Tongue (tissue), 2 donors: ENCODE measurements around the gene SLC25A4. TPM values are rescaled to one million over a fixed set of nuclear protein-coding genes. Genes with fewer than 3 reads are reported as not detected.
"Not testable (repeated sequence)": the region's sequence is repeated elsewhere in the genome, so short reads cannot be mapped to it uniquely, and the experiment has no call there.

ENCODE experiments used
- DNase-seq: peaks from one replicate; pipeline ENCODE4 v3.0.0-alpha.2; 2015
- total RNA-seq: library from RNA; depleted of rRNA; stranded (reverse); fragments of >200 nt; gene quantifications from one replicate; pipeline ENCODE4 v1.2.3, GENCODE V29; 2014

SLC25A4 gene
- total RNA-seq = 164 TPM

DNA sequence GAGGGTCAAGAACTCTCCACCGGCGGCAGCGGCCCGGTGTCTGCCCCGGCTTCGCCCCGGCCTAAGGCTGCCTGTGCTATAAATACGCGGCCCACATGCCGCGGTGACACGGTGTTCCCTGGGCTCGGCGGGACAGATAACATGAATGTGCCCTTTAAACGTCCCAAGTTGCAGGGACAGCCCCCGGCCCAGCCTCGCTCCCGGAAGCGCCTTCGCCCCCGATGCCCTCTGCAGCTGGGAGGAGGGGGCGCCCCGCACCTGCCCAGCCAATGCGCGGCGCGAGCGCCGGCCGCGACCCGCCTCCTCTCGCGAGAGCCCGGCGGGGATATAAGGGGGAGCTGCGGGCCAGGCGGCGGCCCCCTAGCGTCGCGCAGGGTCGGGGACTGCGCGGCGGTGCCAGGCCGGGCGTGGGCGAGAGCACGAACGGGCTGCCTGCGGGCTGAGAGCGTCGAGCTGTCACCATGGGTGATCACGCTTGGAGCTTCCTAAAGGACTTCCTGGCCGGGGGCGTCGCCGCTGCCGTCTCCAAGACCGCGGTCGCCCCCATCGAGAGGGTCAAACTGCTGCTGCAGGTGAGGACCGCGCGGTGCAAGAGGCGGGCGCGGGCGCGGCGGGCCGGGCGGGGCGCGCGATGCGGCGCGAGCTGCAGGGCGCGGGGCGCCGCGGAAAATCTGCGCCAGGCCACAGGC, at the start of gene SLC25A4:
Gene SLC25A4, plus strand, starts transcription at position 355 of the 689 bp plus-strand sequence. Its CDS starts 107 bp downstream, at position 462.
- peak; percentile 92 for DNase-seq

- no peak for DNase-seq
Measured at GRCh38 chr4:185093603-185094002, 49.5 kb upstream of the SLC25A4 start.

DNA sequence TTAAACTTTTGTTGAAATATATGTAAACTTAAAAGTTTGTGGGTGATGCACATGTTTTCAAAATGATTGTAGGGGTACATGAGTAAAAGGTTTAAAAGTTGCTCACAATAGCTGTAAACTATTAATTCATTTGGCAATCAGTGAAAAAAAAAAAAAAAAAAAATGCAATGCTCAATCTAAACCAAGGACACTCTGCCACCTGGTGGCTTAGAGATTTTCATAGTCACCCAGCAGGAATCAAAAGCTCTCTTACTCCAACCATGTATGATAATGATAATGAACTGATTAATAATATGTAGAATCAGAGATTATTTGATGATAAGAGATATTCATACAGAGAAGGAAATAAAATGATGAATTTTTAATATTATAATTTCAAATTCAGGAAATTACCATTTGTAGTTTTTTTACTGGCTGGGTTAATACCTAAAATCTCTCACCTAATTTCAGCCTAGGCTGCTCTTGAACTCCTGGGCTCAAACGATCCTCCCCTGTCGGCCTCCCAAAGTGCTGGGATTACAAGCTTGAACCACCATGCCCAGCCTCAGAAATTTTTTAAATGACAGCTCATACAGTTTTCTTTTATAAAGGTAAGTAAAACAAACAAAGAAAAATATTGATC, 46.9 kb upstream of the SLC25A4 start:
- peak; percentile 80 for DNase-seq

DNA sequence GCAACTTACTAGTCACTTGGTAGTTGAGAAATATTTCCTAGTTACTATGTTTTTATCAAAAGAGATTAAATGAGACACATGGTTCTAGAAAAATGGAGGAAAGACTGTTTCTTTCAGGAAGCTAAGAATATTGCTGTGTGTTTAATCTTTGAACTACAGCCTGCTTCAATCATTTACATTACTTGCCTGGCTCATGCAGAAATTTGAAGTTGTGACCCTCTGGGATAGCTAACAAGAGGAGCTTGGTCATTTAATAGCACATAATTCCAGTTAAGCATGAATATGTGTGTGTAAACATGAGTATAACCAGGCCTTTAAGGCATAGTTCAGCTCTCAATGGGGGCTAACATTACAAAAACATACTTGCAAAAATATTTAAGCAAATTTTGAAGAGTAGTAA, 44.6 kb upstream of the SLC25A4 start:
- no peak for DNase-seq

DNA sequence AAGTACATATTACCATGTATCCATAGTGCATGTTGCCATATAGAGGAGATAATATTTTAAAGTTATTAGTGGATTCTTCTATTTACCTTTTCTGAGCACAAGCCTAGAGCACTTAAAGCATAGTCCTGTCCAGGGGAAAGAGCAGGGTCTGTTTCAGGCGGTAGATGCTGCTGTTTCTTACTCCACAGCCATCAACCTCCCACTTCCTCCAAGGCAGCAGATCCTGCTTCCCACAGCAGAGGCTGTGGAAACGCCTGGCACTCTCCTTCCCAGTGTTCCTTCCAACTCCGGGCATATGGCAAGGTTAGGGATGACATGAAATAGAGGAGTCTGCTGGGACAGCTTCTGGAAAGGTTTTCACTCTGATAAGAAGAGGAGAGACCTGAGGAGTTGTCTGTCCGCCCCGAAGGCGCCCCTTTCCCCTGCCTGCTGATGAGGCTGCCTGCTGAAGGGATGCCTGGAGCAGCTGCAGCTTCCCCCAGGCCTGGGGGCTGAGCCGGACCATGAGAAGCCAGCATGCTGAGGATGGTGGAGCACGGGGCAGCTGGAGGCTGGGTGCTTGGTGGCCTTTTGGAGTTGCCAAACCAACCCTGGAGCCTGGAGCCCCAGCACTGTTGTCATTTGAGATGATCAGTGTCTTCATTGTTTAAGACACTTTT, 43.9 kb upstream of the SLC25A4 start:
- peak; percentile 8 for DNase-seq

- no peak for DNase-seq
Measured at GRCh38 chr4:185099940-185100339, 43.1 kb upstream of the SLC25A4 start.

GRCh38 chr4:185100423-185100822, 42.6 kb upstream of the SLC25A4 start:
- no peak for DNase-seq

GRCh38 chr4:185101354-185101890, 41.6 kb upstream of the SLC25A4 start:
- DNase-seq = no peak

DNA sequence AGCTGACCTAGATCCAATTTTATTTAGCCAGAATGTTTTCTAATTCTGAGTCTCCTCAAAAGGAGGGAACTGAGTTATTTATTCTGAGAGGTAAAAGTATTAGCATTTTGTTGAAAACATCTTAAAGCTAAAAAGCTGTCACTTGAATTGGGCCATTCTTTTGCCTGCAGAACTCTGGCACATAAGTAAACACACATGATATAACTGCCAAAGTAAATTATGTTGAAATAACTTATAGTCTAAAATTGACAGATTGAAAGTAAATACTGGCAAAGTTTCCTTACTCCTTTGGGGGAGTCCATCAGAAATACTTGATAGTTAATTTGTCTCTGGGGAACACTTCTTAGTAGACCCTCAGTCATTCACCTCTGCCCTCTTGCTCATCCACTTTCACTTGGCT, 38.3 kb upstream of the SLC25A4 start:
- no peak for DNase-seq

DNA sequence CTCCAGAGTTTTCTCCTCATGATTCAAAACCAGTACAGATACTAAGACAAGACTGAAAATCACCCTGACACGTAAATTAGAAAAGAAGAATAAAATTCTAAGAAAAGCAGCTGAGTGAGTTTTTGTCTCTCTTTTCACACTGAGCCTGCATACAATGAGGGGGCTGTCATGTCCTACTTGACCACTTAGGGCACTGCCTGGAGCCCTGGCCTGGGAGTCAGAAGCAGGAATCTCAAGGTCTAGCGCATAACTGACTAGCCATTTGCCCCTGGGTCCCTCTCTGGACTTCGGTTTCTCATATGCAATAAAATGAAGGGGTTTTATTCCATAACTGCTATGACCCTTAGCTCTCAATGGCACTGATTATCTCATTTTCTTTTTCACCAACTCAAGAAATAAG, 36.7 kb upstream of the SLC25A4 start:
- no peak for DNase-seq

DNA sequence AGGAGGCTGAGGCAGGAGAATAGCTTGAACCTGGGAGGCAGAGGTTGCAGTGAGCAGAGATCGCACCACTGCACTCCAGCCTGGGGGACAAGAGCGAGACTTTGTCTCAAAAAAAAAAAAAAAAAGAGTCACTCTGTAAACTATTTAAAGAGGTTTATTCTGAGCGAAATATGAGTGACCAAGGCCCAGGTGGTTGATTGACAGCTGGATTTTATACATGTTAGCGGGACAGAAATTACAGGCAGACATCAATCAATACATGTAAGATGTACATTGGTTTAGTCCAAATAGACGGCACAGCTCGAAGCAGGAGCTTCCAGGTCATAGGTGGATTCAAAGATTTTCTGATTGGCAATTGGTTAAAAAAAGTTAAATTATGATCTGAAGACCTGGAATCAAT, 35.5 kb upstream of the SLC25A4 start:
- not testable (repeated sequence) for DNase-seq

DNA sequence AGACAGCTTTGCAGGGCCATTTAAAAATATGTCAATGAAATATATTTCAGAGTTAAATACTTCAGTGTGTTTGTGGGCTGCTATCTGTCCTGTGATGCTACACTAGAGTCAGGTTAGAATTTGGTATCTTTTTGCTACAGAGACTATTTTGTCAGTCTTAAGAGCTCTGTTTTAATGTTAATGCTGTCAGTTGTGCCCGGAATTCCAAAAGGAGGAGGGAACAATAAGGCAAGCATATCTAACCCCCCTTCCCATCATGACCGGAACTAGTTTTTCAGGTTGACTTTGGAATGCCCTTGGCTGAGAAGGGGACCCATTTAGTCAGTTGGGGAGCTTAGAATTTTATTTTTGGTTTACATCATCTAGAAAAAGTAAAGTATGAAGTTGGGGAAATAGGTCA, 34.9 kb upstream of the SLC25A4 start:
- DNase-seq = no peak

DNA sequence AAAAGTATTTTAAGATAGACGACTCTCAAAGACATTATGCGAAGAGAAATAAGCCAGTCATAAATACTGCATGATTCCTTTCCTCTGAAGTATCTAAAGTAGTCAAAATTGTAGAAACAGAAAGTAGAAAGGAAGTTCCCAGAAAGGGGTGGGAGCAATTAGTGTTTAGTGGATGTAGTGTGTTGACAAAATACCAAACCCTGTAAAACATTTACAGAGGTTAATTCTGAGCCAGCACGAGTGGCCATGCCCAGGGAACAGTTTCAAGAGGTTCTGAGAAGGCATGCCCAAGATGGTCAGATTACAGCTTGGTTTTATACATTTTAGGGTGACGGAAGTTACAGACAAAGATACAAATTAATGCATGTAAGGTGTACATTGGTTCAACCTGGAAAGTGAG, 34.4 kb upstream of the SLC25A4 start:
- DNase-seq = no peak

DNA sequence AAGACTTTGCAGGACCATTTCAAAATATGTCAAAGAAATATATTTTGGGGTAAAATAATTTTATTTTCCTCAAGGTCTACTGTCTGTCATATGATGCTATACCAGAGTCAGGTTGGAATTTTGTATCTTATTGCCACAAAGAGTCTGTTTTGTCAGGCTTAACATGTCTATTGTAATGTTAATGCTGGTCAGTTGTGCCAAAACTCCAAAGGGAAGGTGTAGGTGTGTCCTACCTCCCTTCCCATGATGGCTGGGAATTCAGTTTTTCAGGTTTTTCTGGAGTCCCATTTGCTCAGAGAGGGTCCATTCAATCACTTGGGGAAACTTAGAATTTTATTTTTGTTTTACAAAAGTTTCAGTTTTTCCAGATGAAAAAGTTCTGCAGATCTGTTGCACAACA, 33.3 kb upstream of the SLC25A4 start:
- no peak for DNase-seq

- no peak for DNase-seq
Measured at GRCh38 chr4:185110375-185110823, 32.7 kb upstream of the SLC25A4 start.

GRCh38 chr4:185112104-185112503, 31.0 kb upstream of the SLC25A4 start:
- DNase-seq = peak; percentile 29

DNA sequence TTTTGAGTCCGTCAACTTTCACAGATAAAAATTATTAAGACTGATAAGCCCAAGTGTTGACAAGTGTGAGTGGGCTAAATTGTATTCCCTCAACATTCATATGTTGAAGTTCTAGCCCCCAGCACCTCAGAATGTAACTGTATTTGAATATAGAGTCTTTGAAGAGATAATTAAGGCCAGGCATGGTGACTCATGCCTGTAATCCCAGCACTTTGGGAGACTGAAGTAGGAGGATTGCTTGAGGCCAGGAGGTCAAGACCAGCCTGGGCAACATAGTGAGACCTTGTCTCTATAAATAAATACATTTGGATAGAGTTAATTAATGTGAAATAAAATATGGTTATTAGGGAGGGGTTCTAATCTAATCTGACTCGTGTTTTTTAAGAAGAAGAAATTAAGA, 29.7 kb upstream of the SLC25A4 start:
- no peak for DNase-seq

DNA sequence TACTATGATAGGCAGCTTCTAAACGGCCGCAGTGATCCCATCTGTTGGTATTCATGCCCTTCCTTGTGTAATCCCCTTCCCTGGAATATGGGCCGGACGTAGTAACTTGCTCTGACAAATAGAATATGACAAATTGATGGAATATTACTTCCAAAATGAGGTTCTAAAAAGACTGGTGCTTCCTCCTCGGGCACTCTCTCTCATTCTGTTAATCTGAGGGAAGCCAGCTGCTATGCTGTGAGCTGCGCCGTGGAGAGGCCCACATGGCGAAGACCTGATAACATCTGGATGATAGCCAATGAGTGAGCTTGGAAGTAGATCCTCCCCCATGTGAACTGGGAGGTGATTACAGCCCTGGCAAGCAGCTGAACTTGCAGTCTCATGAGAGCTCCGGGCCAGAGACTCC, 27.2 kb upstream of the SLC25A4 start:
- DNase-seq = peak; percentile 76

GRCh38 chr4:185117300-185117934, 25.6 kb upstream of the SLC25A4 start:
- no peak for DNase-seq

DNA sequence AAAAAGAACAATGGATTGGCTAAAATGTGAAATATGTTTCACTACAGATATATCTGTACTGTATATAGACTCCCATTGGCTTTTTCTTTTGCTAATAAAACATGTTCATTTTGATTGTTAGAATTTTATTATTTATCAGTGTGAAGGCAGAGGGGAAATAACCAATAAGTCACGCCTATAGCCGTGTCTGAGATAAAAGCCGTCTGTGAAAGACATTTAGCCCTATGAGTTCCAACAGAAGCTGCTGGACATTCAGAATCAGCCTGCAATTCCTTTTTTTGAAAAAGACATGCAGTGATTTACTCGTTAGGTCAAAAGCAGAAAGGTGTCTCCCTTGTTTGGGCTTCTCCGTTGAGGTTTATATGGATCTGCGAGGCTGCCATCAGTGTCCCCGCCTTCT, 24.2 kb upstream of the SLC25A4 start:
- no peak for DNase-seq

DNA sequence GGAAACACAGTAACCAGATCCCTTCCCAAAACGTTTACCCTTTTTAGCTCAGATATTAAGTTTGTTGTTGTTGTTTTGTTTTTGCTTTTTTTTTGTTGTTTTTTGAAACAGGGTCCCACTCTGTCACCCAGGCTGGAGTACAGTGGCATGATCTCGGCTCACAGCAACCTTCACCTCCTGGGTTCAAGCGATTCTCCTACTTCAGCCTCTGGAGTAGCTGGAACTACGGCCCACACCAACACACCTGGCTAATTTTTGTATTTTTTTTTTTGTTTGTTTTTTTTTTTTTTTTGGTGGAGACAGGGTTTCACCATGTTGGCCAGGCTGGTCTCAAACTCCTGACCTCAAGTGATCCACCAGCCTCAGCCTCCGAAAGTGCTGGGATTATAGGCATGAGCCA, 23.6 kb upstream of the SLC25A4 start:
- not testable (repeated sequence) for DNase-seq

- DNase-seq = peak; percentile 18
Measured at GRCh38 chr4:185119927-185120630, 23.0 kb upstream of the SLC25A4 start.
